Measurements from ENCODE around the gene MBD2.

DNA sequence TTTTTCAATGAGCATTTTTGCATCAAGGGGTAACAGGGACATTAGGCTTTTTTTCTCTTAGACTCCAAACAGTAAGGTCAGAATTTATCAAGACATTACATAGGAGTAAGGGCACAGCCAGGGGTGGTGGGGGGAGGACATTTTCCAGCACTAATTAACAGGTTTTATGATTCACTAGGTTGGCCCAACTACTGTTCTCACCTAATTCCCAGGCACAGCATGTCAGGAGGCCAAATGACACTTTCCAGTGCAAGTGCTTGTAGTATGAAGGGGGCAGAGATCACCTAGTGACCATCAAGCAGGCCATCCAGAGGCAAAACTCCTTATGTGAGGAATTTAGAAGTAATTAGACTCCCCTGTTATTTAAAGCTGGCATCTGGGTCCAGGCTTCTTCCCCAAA lies 3.9 kb upstream of the MBD2 start:
- TF ChIP-seq, protein P1, sequence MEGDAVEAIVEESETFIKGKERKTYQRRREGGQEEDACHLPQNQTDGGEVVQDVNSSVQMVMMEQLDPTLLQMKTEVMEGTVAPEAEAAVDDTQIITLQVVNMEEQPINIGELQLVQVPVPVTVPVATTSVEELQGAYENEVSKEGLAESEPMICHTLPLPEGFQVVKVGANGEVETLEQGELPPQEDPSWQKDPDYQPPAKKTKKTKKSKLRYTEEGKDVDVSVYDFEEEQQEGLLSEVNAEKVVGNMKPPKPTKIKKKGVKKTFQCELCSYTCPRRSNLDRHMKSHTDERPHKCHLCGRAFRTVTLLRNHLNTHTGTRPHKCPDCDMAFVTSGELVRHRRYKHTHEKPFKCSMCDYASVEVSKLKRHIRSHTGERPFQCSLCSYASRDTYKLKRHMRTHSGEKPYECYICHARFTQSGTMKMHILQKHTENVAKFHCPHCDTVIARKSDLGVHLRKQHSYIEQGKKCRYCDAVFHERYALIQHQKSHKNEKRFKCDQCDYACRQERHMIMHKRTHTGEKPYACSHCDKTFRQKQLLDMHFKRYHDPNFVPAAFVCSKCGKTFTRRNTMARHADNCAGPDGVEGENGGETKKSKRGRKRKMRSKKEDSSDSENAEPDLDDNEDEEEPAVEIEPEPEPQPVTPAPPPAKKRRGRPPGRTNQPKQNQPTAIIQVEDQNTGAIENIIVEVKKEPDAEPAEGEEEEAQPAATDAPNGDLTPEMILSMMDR (IDR thresholded peaks at IDR 0.05; ENCODE audit: low read depth, low read length, missing input control), result no peak
- TF ChIP-seq EGR1 (IDR thresholded peaks at IDR 0.05; ENCODE audit: low read depth in 2 of 2) (no peak), JUND (IDR thresholded peaks at IDR 0.05) (no peak), TAF1 (conservative IDR thresholded peaks at IDR 0.05) (no peak)
- TF ChIP-seq, protein P2, sequence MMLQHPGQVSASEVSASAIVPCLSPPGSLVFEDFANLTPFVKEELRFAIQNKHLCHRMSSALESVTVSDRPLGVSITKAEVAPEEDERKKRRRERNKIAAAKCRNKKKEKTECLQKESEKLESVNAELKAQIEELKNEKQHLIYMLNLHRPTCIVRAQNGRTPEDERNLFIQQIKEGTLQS (IDR thresholded peaks at IDR 0.05), result no peak
- TF ChIP-seq, protein P3, sequence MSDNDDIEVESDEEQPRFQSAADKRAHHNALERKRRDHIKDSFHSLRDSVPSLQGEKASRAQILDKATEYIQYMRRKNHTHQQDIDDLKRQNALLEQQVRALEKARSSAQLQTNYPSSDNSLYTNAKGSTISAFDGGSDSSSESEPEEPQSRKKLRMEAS (IDR thresholded peaks at IDR 0.05), result no peak

Measured in liver (tissue), 3 donors.